Bronchial epithelial cell (primary cell): ENCODE results near the gene CHRNA1. TPM values are rescaled to one million over a fixed set of nuclear protein-coding genes. Genes with fewer than 3 reads are reported as not detected.

Source experiments
- DNase-seq: peaks from one replicate; pipeline ENCODE4 v3.0.0-alpha.2; 2010; ENCODE audit warnings: low read depth
- FAIRE-seq: peaks from 2 replicates; lab custom pipeline; 2011; peaks lifted over from hg19 to GRCh38; lab: Jason Lieb, UNC
- H3K27me3 ChIP-seq: 2 replicates; pipeline ENCODE4 v1.5.1; 2011; ENCODE audit warnings: low read length; ENCODE audit not compliant: control insufficient read depth, insufficient read depth
- H3K36me3 ChIP-seq: 2 replicates; pipeline ENCODE4 v1.5.1; 2011; ENCODE audit warnings: low read length; ENCODE audit not compliant: control insufficient read depth, insufficient read depth
- H3K4me3 ChIP-seq: 2 replicates; pipeline ENCODE4 v1.5.1; 2011; ENCODE audit warnings: mild to moderate bottlenecking, low read depth, low read length, control low read depth
- total RNA-seq: library from RNA; depleted of rRNA; stranded (reverse); fragments of >200 nt; gene quantifications from 2 replicates; pipeline ENCODE4 v1.2.1, GENCODE V29; 2014
- TF ChIP-seq, protein P1 (sequence below): IDR thresholded peaks from 2 replicates; pipeline ENCODE4 v1.5.1; 2011; ENCODE audit warnings: mild to moderate bottlenecking, moderate library complexity, low read length, control low read depth, inconsistent platforms; ENCODE audit not compliant: insufficient read depth, severe bottlenecking

The CHRNA1 gene
- total RNA-seq, 1 donor from 2014 or later = not detected

DNA sequence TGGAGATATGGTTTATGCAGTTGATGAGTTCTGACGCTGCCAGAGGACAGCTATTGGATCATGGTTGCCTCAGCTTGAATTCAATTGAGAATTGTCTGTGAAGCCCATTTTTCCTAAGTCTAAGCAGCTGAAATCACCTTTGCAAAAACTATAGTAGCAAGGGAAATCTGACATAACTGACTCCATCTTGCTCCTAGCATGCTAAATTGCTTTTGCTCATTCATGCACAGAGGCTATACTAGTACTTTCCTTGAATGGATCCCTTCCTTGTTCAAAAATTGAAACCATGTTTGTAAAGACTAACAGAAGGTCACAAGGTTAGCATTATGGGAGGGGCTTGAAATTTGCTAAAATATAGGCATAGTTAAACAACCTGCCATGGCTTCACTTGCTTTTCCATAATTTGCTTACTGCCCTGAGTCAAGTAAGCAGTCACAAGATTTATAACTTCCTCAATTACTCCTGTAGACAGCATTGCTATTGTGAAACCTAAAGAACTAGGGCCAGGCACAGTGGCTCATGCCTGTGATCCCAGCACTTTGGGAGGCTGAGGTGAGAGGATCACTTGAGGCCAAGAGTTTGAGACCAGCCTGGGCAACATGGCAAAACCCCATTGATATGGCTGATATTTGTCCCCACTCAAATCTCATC is 41.2 kb downstream of the CHRNA1 start:
- DNase-seq (no peak), FAIRE-seq (no peak)
- no peaks in the 10 kb centered on the region for H3K27me3 ChIP-seq
- no peaks in the 10 kb centered on the region for H3K36me3 ChIP-seq
- H3K4me3 ChIP-seq = no peak overlapping the region
- TF ChIP-seq, protein P1, sequence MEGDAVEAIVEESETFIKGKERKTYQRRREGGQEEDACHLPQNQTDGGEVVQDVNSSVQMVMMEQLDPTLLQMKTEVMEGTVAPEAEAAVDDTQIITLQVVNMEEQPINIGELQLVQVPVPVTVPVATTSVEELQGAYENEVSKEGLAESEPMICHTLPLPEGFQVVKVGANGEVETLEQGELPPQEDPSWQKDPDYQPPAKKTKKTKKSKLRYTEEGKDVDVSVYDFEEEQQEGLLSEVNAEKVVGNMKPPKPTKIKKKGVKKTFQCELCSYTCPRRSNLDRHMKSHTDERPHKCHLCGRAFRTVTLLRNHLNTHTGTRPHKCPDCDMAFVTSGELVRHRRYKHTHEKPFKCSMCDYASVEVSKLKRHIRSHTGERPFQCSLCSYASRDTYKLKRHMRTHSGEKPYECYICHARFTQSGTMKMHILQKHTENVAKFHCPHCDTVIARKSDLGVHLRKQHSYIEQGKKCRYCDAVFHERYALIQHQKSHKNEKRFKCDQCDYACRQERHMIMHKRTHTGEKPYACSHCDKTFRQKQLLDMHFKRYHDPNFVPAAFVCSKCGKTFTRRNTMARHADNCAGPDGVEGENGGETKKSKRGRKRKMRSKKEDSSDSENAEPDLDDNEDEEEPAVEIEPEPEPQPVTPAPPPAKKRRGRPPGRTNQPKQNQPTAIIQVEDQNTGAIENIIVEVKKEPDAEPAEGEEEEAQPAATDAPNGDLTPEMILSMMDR = no peak

DNA sequence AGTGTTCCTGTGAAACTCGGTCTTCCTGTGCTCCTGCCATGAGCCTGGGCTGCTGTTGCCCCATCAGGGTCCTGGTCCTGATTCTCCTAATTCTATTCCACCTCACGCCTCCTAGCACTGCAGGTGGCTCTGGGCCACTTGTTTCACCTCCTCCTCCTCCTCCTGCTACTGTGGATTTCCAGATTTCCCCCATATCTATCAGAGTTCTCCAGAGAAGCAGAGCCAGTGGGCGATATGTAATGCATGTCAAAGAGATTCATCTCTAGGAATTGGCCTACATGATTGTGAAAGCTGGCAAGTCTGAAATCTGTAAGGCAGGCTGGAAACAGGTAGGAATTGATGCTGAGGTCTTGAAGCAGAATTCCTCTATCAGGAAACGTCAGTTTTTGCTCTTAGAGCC is 45.3 kb downstream of the CHRNA1 start:
- Histone ChIP-seq H3K27me3 (no peaks in the 10 kb centered on the region), H3K36me3 (no peaks in the 10 kb centered on the region), H3K4me3 (no peak overlapping the region)
- TF ChIP-seq, protein P1 = no peak
- DNase-seq (no peak), FAIRE-seq (no peak)

DNA sequence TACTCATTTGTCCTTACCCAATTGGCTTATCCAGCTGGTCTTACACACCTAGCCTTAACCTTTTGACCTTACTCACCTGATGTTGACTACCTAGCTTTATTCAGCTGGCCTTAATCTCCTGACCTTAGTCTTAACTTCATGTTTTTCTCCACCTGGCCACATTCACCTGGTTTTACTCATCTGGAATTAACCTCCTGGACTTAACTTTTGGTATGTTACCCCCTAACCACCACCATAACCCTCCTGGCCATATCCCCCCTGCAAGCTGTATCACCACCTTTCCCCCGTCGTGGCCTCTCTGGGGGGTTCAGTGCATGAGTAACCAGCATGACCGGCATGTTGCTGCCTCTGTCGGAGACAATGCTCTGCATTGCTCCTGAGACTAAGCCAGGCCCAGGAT is 45.7 kb downstream of the CHRNA1 start:
- FAIRE-seq (no peak), DNase-seq (no peak)
- no peaks in the 10 kb centered on the region for H3K36me3 ChIP-seq
- no peak overlapping the region for H3K4me3 ChIP-seq
- H3K27me3 ChIP-seq = no peaks in the 10 kb centered on the region
- TF ChIP-seq, protein P1 = no peak

DNA sequence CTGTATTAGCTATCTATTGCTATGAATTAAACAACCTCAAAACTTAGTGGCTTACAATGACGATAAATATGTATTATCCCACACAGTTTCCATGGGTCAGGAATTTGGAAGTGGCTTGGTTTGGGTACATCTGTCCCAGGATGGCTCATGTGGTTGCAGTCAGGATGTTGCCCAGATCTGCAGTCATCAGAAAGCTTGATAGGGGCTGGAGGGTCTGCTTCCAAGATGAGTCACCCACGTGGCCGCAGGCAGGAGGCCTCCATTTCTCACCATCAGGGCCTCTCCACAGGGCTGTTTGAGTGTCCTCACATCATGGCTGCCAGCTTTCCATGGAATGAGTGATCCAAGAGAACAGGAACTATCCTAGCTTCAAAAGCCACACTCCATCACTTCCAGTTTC is 46.4 kb downstream of the CHRNA1 start:
- Histone ChIP-seq H3K27me3 (no peaks in the 10 kb centered on the region), H3K36me3 (no peaks in the 10 kb centered on the region), H3K4me3 (no peak overlapping the region)
- FAIRE-seq (no peak), DNase-seq (no peak)
- TF ChIP-seq, protein P1 = no peak

DNA sequence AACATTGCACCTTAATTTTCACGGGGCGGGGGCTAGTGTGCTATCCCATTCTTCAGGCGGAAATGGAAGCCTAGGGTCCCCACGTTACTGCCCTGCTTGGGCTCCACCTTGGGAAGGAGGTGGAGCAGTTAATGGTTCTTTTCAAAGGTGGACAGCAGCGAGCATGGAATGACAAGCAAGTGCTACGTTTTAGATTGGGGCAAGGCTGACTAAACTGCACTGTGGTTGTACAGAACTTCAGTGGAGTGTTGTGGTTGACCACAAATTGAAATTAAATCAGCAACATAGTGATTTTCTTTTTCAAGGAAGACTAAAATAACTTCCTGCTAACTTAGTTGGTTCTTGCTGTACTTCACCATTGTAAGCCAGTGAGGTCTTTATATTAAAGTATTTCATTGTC is 47.0 kb downstream of the CHRNA1 start:
- FAIRE-seq = no peak
- DNase-seq = no peak
- H3K4me3 ChIP-seq = no peak overlapping the region
- no peaks in the 10 kb centered on the region for H3K36me3 ChIP-seq
- no peaks in the 10 kb centered on the region for H3K27me3 ChIP-seq
- TF ChIP-seq, protein P1 = no peak

DNA sequence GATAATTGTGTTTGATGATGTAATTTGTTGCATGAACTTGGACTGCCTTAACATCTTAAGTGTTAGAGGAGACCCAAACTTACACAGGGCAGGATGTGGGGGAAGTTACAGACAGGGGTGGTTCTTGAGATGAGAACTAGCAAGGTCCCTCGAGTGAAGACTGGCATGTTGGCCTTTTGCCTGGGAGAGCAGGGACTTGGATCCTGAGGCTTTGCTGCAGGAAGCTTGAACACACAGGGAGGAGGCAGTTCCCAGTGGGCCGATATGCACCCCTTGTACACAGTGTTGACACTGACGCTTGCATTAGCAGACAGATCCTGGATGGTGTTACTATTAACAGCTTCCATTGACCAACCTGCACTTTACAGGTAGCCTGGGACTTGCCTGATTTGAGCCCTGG is 47.5 kb downstream of the CHRNA1 start:
- FAIRE-seq (no peak), DNase-seq (no peak)
- no peak overlapping the region for H3K4me3 ChIP-seq
- TF ChIP-seq, protein P1 = no peak
- H3K36me3 ChIP-seq = no peaks in the 10 kb centered on the region
- no peaks in the 10 kb centered on the region for H3K27me3 ChIP-seq
